ENCODE measurements around the gene CFAP61.

- TF ChIP-seq CTCF (IDR thresholded peaks at IDR 0.05), result no peak
- TF ChIP-seq POLR2A (IDR thresholded peaks at IDR 0.05), result no peak
These were observed 13.7 kb upstream of the CFAP61 start for GRCh38 chr20:20038586-20038985.

Measured in heart left ventricle (tissue), 13 donors.